Esophagus squamous epithelium (tissue), 5 donors: ENCODE results near the gene GABRP. TPM values are rescaled to one million over a fixed set of nuclear protein-coding genes. Genes with fewer than 3 reads are reported as not detected.

Experiments used
- DNase-seq: peaks from one replicate; lab custom pipeline; 2025; lab: John Stamatoyannopoulos, UW
- H3K27ac ChIP-seq, 4 donors: fragments of 200-600 bp; sonication (generic); one replicate each; pipeline ENCODE4 v1.5.1; 2016 to 2019; ENCODE audit warnings: mild to moderate bottlenecking in 1 of 4
- H3K27me3 ChIP-seq, 4 donors: fragments of 200-600 bp; sonication (generic); 1 replicate in 3 of 4; 2 replicates in 1 of 4; pipeline versions ENCODE4 v1.5.1 to v1.6.0; 2017 to 2021; ENCODE audit warnings: antibody characterized with exemption in 1 of 4
- H3K36me3 ChIP-seq, 3 donors: fragments of 200-600 bp; sonication (generic); one replicate each; pipeline ENCODE4 v1.5.1; 2016 to 2019
- H3K4me1 ChIP-seq, 3 donors: fragments of 200-600 bp; sonication (generic); one replicate each; pipeline ENCODE4 v1.5.1; 2017 to 2019
- H3K4me3 ChIP-seq, 4 donors: fragments of 200-600 bp; sonication (generic); 1 replicate in 3 of 4; 2 replicates in 1 of 4; pipeline ENCODE4 v1.5.1; 2016 to 2019; ENCODE audit warnings: mild to moderate bottlenecking in 2 of 4, moderate library complexity in 1 of 4
- H3K9me3 ChIP-seq, 3 donors: fragments of 200-600 bp; sonication (generic); one replicate each; pipeline ENCODE4 v1.5.1; 2016 to 2019
- CTCF ChIP-seq, 6 experiments: fragments of 450-650 bp in 4 of 6; fragments of 200-600 bp in 2 of 6; sonication (generic) in 2 of 6; IDR thresholded peaks; one replicate each; pipeline ENCODE4 v1.5.1; 2016 to 2019; ENCODE audit warnings: antibody characterized with exemption in 6 of 6, mild to moderate bottlenecking in 4 of 6, moderate library complexity in 4 of 6
- POLR2A ChIP-seq, 4 donors: fragments of 450-650 bp; IDR thresholded peaks; one replicate each; pipeline ENCODE4 v1.6.1; 2017; ENCODE audit warnings: antibody characterized with exemption in 4 of 4, mild to moderate bottlenecking in 4 of 4, moderate library complexity in 3 of 4
- WGBS, 2 donors: methylation state at CpG; one replicate each; pipeline ENCODE4 v1.1.5; 2018; 5-methylcytosine and 5-hydroxymethylcytosine counted together
- intact Hi-C: fragments of 100-400 bp; cut with DNase I; formaldehyde crosslinking; loops from one replicate; pipeline ENCODE4 v1.15.0; 2022
- total RNA-seq, 4 donors: library from RNA; depleted of rRNA; stranded (reverse); fragments of >200 nt; gene quantifications; one replicate each; pipeline ENCODE4 v1.1.0, GENCODE V29; 2016
- donor health status: DM: yes; HTN: yes; CAD: no.

Gene GABRP
- total RNA-seq, 4 donors from 2014 or later = 1.1 to 49.2 (median 29.2) TPM

- intact Hi-C loops = no loop called here
- no peak for DNase-seq
- Histone ChIP-seq H3K27me3 (no peaks in the 10 kb centered on the region), H3K4me3 (no peak overlapping the region), H3K27ac (no peak overlapping the region), H3K4me1 (peaks cover 0 to 30% (median 0%) of the 10 kb centered on the region in 3 donors), H3K36me3 (no peaks in the 10 kb centered on the region), H3K9me3 (no peaks in the 10 kb centered on the region)
- whole genome bisulfite sequencing, 2 donors = 56 to 74% methylated on average over 1 of the region's 1 CpG
- TF ChIP-seq CTCF (IDR thresholded peaks at IDR 0.05) = no peak
- TF ChIP-seq POLR2A (IDR thresholded peaks at IDR 0.05) = no peak
These were observed 1.6 kb upstream of the GABRP start for GRCh38 chr5:170781946-170782345.

- WGBS, 2 donors = 64% methylated on average over 6 of the region's 6 CpGs; no CpG with 5 or more reads in 1 of the 2 donors
- TF ChIP-seq CTCF (IDR thresholded peaks at IDR 0.05) (no peak), POLR2A (IDR thresholded peaks at IDR 0.05) (no peak)
- no peak overlapping the region for H3K4me3 ChIP-seq
- DNase-seq = no peak
- no peaks in the 10 kb centered on the region for H3K9me3 ChIP-seq
- intact Hi-C loops = no loop called here
- H3K27ac ChIP-seq = peak overlapping the region in 1 of 4 donors; percentile 14
- peaks cover 0 to 25% (median 0%) of the 10 kb centered on the region in 3 donors for H3K4me1 ChIP-seq
- H3K27me3 ChIP-seq = no peaks in the 10 kb centered on the region
- H3K36me3 ChIP-seq = no peaks in the 10 kb centered on the region
These were observed 1.1 kb upstream of the GABRP start for GRCh38 chr5:170782438-170782837.

- intact Hi-C loops = no loop called here
- TF ChIP-seq CTCF (IDR thresholded peaks at IDR 0.05) = no peak
- no peak for TF ChIP-seq POLR2A (IDR thresholded peaks at IDR 0.05)
- Histone ChIP-seq H3K4me1 (peaks cover 0 to 30% (median 0%) of the 10 kb centered on the region in 3 donors), H3K36me3 (no peaks in the 10 kb centered on the region), H3K4me3 (peak overlapping the region in 2 of 4 donors; percentile 8 to 11), H3K27me3 (no peaks in the 10 kb centered on the region), H3K27ac (no peak overlapping the region), H3K9me3 (no peaks in the 10 kb centered on the region)
- 53 to 60% methylated on average over 3 of the region's 3 CpGs for WGBS, 2 donors
- no peak for DNase-seq
These were observed 1.9 kb downstream of the GABRP start for GRCh38 chr5:170785416-170785815.

DNA sequence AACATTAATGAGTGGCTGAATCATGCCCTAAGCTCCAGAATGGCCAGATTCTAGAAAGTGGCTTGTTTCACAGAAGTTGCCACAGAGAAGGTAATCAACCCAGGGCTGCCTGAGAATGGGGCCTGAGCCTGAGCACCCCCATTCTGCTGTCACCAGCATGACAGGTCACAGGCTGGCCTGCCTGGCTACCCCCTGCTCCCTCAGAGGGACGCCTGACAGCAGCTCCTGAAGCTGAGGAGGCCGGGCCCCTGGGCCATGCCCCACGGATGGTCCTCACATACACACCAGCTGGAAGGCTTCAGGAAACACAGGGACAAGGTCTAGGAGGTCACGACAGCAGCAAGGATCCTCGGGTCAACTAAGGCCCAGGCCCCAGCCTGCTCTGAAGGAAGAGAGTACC, 3.7 kb downstream of the GABRP start:
- Histone ChIP-seq H3K27ac (no peak overlapping the region), H3K27me3 (no peaks in the 10 kb centered on the region), H3K4me1 (peaks cover 0 to 33% (median 0%) of the 10 kb centered on the region in 3 donors), H3K9me3 (no peaks in the 10 kb centered on the region), H3K36me3 (no peaks in the 10 kb centered on the region), H3K4me3 (no peak overlapping the region)
- 80 to 85% methylated on average over 2 to 4 of the region's 5 CpGs for WGBS, 2 donors
- intact Hi-C loops = no loop called here
- no peak for TF ChIP-seq CTCF (IDR thresholded peaks at IDR 0.05)
- TF ChIP-seq POLR2A (IDR thresholded peaks at IDR 0.05) = no peak
- DNase-seq = no peak

GRCh38 chr5:170788626-170789304, 5.2 kb downstream of the GABRP start:
- WGBS, 2 donors = 41 to 51% methylated on average over 10 to 11 of the region's 11 CpGs
- no peaks in the 10 kb centered on the region for H3K9me3 ChIP-seq
- no peaks in the 10 kb centered on the region for H3K36me3 ChIP-seq
- H3K4me3 ChIP-seq = no peak overlapping the region
- no peak overlapping the region for H3K27ac ChIP-seq
- H3K4me1 ChIP-seq = peaks cover 0 to 21% (median 0%) of the 10 kb centered on the region in 3 donors
- DNase-seq = no peak
- intact Hi-C loops = no loop called here
- no peaks in the 10 kb centered on the region for H3K27me3 ChIP-seq
- TF ChIP-seq CTCF (IDR thresholded peaks at IDR 0.05) = no peak
- TF ChIP-seq POLR2A (IDR thresholded peaks at IDR 0.05) = no peak
